Epidermal melanocyte (primary cell): Measurements from ENCODE around the gene MTRR.
A peak's percentile ranks its signal among the peaks of the same experiment; 100 is the strongest.

ENCODE experiments used
- DNase-seq: peaks from one replicate; pipeline ENCODE4 v3.0.0; 2011; ENCODE audit warnings: low spot score; ENCODE audit not compliant: insufficient read length

MTRR gene

GRCh38 chr5:7868773-7869473 lies at the start of gene MTRR, which contains the start of gene FASTKD3:
TSS of gene MTRR (plus strand) at chr5:7869148. CDS start at chr5:7870795, 1,647 bp downstream.
TSS of gene FASTKD3 (minus strand) at chr5:7869031. CDS start at chr5:7868083, 948 bp downstream.
- peak; percentile 85 for DNase-seq

- DNase-seq = no peak
Measured at GRCh38 chr5:7822449-7822848, 46.5 kb upstream of the MTRR start.

GRCh38 chr5:7823594-7823993 lies 45.4 kb upstream of the MTRR start:
- DNase-seq = no peak

GRCh38 chr5:7824995-7825394 lies 44.0 kb upstream of the MTRR start:
- no peak for DNase-seq

GRCh38 chr5:7825630-7826029 lies 43.3 kb upstream of the MTRR start:
- no peak for DNase-seq

- DNase-seq = no peak
Measured at GRCh38 chr5:7827610-7828009, 41.3 kb upstream of the MTRR start.

- DNase-seq = no peak
Measured at GRCh38 chr5:7828269-7828668, 40.7 kb upstream of the MTRR start.

- no peak for DNase-seq
Measured at GRCh38 chr5:7834982-7835381, 34.0 kb upstream of the MTRR start.

GRCh38 chr5:7837403-7837802 lies 31.5 kb upstream of the MTRR start:
- no peak for DNase-seq

- DNase-seq = no peak
Measured at GRCh38 chr5:7842531-7842930, 26.4 kb upstream of the MTRR start.

GRCh38 chr5:7844901-7845300 lies 24.0 kb upstream of the MTRR start:
- no peak for DNase-seq

GRCh38 chr5:7845557-7845956 lies 23.4 kb upstream of the MTRR start:
- DNase-seq = no peak

- DNase-seq = no peak
Measured at GRCh38 chr5:7846327-7846726, 22.6 kb upstream of the MTRR start.

- no peak for DNase-seq
Measured at GRCh38 chr5:7848296-7848695, 20.7 kb upstream of the MTRR start.

- no peak for DNase-seq
Measured at GRCh38 chr5:7849681-7850394, 19.1 kb upstream of the MTRR start.

GRCh38 chr5:7850395-7851239 lies 18.3 kb upstream of the MTRR start, which contains the start of gene CFAP90:
TSS of gene CFAP90 (minus strand) at chr5:7851133. CDS start at chr5:7851021, 112 bp downstream.
- no peak for DNase-seq

- DNase-seq = no peak
Measured at GRCh38 chr5:7851240-7851592, 17.7 kb upstream of the MTRR start.

- no peak for DNase-seq
Measured at GRCh38 chr5:7851617-7852289, 17.2 kb upstream of the MTRR start.

- DNase-seq = no peak
Measured at GRCh38 chr5:7852542-7852941, 16.4 kb upstream of the MTRR start.

GRCh38 chr5:7852988-7853387 lies 16.0 kb upstream of the MTRR start:
- DNase-seq = no peak

GRCh38 chr5:7855611-7856010 lies 13.3 kb upstream of the MTRR start:
- DNase-seq = no peak
